Measurements from ENCODE around the gene MZB1. TPM values are rescaled to one million over a fixed set of nuclear protein-coding genes. Genes with fewer than 3 reads are reported as not detected.

MZB1 gene
- total RNA-seq, 6 experiments from 2014 or later, result 0.37 to 5.1 (median 1.1) TPM

- ATAC-seq (no peak), DNase-seq (no peak)
- Histone ChIP-seq H3K4me3 (no peak overlapping the region), H3K36me3 (no peaks in the 10 kb centered on the region), H3K27ac (no peak overlapping the region), H3K9me3 (no peaks in the 10 kb centered on the region), H3K27me3 (no peaks in the 10 kb centered on the region), H3K4me1 (peaks cover 0 to 8% (median 0%) of the 10 kb centered on the region in 4 donors)
- TF ChIP-seq POLR2A (IDR thresholded peaks at IDR 0.05), result no peak
- intact Hi-C loops (cut with DNase I), result no loop called here
- 98% methylated on average over 7 of the region's 7 CpGs for WGBS (ENCODE audit: insufficient coverage, low coverage, low lambda C conversion rate, missing lambda C conversion rate)
These were observed 18.5 kb upstream of the MZB1 start for GRCh38 chr5:139408191-139408590.

GRCh38 chr5:139407517-139407916 is 17.8 kb upstream of the MZB1 start:
- peaks cover 0 to 8% (median 0%) of the 10 kb centered on the region in 4 donors for H3K4me1 ChIP-seq
- ATAC-seq, result no peak
- intact Hi-C loops (cut with DNase I), result no loop called here
- H3K4me3 ChIP-seq, result no peak overlapping the region
- no peak for DNase-seq
- H3K27ac ChIP-seq, result no peak overlapping the region
- no peaks in the 10 kb centered on the region for H3K9me3 ChIP-seq
- H3K27me3 ChIP-seq, result no peaks in the 10 kb centered on the region
- no peaks in the 10 kb centered on the region for H3K36me3 ChIP-seq
- no peak for TF ChIP-seq POLR2A (IDR thresholded peaks at IDR 0.05)
- no peak for TF ChIP-seq CTCF (IDR thresholded peaks at IDR 0.05)

GRCh38 chr5:139406963-139407362 is 17.2 kb upstream of the MZB1 start:
- Histone ChIP-seq H3K9me3 (no peaks in the 10 kb centered on the region), H3K36me3 (no peaks in the 10 kb centered on the region), H3K27me3 (no peaks in the 10 kb centered on the region), H3K4me3 (no peak overlapping the region), H3K27ac (no peak overlapping the region), H3K4me1 (peaks cover 0 to 8% (median 0%) of the 10 kb centered on the region in 4 donors)
- TF ChIP-seq POLR2A (IDR thresholded peaks at IDR 0.05) (no peak), CTCF (IDR thresholded peaks at IDR 0.05) (no peak)
- DNase-seq, result no peak
- 60% methylated on average over 1 of the region's 2 CpGs for WGBS (ENCODE audit: insufficient coverage, low coverage, low lambda C conversion rate, missing lambda C conversion rate)
- intact Hi-C loops (cut with DNase I), result no loop called here
- ATAC-seq, result no peak

- H3K36me3 ChIP-seq, result no peaks in the 10 kb centered on the region
- intact Hi-C loops (cut with DNase I), result no loop called here
- 72% methylated on average over 5 of the region's 5 CpGs for WGBS (ENCODE audit: insufficient coverage, low coverage, low lambda C conversion rate, missing lambda C conversion rate)
- H3K27ac ChIP-seq, result peak overlapping the region; percentile 56 to 78 (median 72)
- H3K9me3 ChIP-seq, result no peaks in the 10 kb centered on the region
- peak overlapping the region; percentile 56 to 71 (median 60) for H3K4me3 ChIP-seq
- no peaks in the 10 kb centered on the region for H3K27me3 ChIP-seq
- no peak for ATAC-seq
- peaks cover 0 to 8% (median 0%) of the 10 kb centered on the region in 4 donors for H3K4me1 ChIP-seq
- no peak for DNase-seq
- TF ChIP-seq CTCF (IDR thresholded peaks at IDR 0.05) (no peak), POLR2A (IDR thresholded peaks at IDR 0.05) (no peak)
These were observed 14.7 kb upstream of the MZB1 start for GRCh38 chr5:139404484-139404840.

- WGBS (ENCODE audit: insufficient coverage, low coverage, low lambda C conversion rate, missing lambda C conversion rate), result 2% methylated on average over 15 of the region's 41 CpGs
- no peaks in the 10 kb centered on the region for H3K36me3 ChIP-seq
- peaks cover 0 to 8% (median 0%) of the 10 kb centered on the region in 4 donors for H3K4me1 ChIP-seq
- DNase-seq (peak; percentile 97 to 98 (median 97)), ATAC-seq (peak; percentile 96 to 97 (median 97))
- peak within 1 kb of the TSS; percentile 56 to 71 (median 60) for H3K4me3 ChIP-seq
- H3K9me3 ChIP-seq, result no peaks in the 10 kb centered on the region
- TF ChIP-seq CTCF (IDR thresholded peaks at IDR 0.05) (no peak), POLR2A (IDR thresholded peaks at IDR 0.05) (peak; percentile 20)
- H3K27ac ChIP-seq, result peak within 1 kb of the TSS; percentile 56 to 78 (median 72)
- intact Hi-C loops (cut with DNase I), result no loop called here
- H3K27me3 ChIP-seq, result no peaks in the 10 kb centered on the region
These were observed 14.2 kb upstream of the MZB1 start, which contains the start of gene SPATA24 for GRCh38 chr5:139403787-139404483. Gene SPATA24, minus strand, starts transcription at chr5:139404089. Its CDS starts 29 bp downstream, at chr5:139404060.

All from right lobe of liver (tissue), 6 donors.